ENCODE data around the gene SLC10A4.

Gene SLC10A4

GRCh38 chr4:48461000-48461399 is 22.1 kb upstream of the SLC10A4 start:
- Histone ChIP-seq H3K27me3 (replicated peaks; ENCODE audit: control insufficient read depth, insufficient read depth, low read length, poor library complexity, severe bottlenecking) (no peaks in the 10 kb centered on the region), H3K4me1 (ENCODE audit: control insufficient read depth, insufficient read depth, low read length, poor library complexity, severe bottlenecking) (no peaks in the 10 kb centered on the region), H3K9me3 (ENCODE audit: control insufficient read depth, low read length) (no peaks in the 10 kb centered on the region), H3K36me3 (ENCODE audit: control insufficient read depth, insufficient read depth, low read length) (no peaks in the 10 kb centered on the region), H3K4me3 (ENCODE audit: insufficient read depth, low read depth, low read length, poor library complexity, severe bottlenecking) (no peak overlapping the region), H3K27ac (ENCODE audit: insufficient read depth, low read length, poor library complexity, severe bottlenecking) (no peak overlapping the region)
- DNase-seq: no peak

- Histone ChIP-seq H3K36me3 (ENCODE audit: control insufficient read depth, insufficient read depth, low read length) (no peaks in the 10 kb centered on the region), H3K27ac (ENCODE audit: insufficient read depth, low read length, poor library complexity, severe bottlenecking) (no peak overlapping the region), H3K4me1 (ENCODE audit: control insufficient read depth, insufficient read depth, low read length, poor library complexity, severe bottlenecking) (no peaks in the 10 kb centered on the region), H3K4me3 (ENCODE audit: insufficient read depth, low read depth, low read length, poor library complexity, severe bottlenecking) (no peak overlapping the region), H3K27me3 (replicated peaks; ENCODE audit: control insufficient read depth, insufficient read depth, low read length, poor library complexity, severe bottlenecking) (no peaks in the 10 kb centered on the region), H3K9me3 (ENCODE audit: control insufficient read depth, low read length) (no peaks in the 10 kb centered on the region)
- DNase-seq: no peak
These were observed 20.8 kb upstream of the SLC10A4 start for GRCh38 chr4:48462363-48462762.

- no peak for DNase-seq
- Histone ChIP-seq H3K36me3 (ENCODE audit: control insufficient read depth, insufficient read depth, low read length) (no peaks in the 10 kb centered on the region), H3K4me3 (ENCODE audit: insufficient read depth, low read depth, low read length, poor library complexity, severe bottlenecking) (no peak overlapping the region), H3K27me3 (replicated peaks; ENCODE audit: control insufficient read depth, insufficient read depth, low read length, poor library complexity, severe bottlenecking) (no peaks in the 10 kb centered on the region), H3K27ac (ENCODE audit: insufficient read depth, low read length, poor library complexity, severe bottlenecking) (no peak overlapping the region), H3K4me1 (ENCODE audit: control insufficient read depth, insufficient read depth, low read length, poor library complexity, severe bottlenecking) (no peaks in the 10 kb centered on the region), H3K9me3 (ENCODE audit: control insufficient read depth, low read length) (no peaks in the 10 kb centered on the region)
These were observed 15.7 kb upstream of the SLC10A4 start for GRCh38 chr4:48467442-48467841.

GRCh38 chr4:48467891-48468290 is 15.3 kb upstream of the SLC10A4 start:
- no peaks in the 10 kb centered on the region for H3K36me3 ChIP-seq (ENCODE audit: control insufficient read depth, insufficient read depth, low read length)

GRCh38 chr4:48470137-48470536 is 13.0 kb upstream of the SLC10A4 start:
- Histone ChIP-seq H3K4me1 (ENCODE audit: control insufficient read depth, insufficient read depth, low read length, poor library complexity, severe bottlenecking) (no peaks in the 10 kb centered on the region), H3K27ac (ENCODE audit: insufficient read depth, low read length, poor library complexity, severe bottlenecking) (no peak overlapping the region)
- no peak for DNase-seq

More at GRCh38 chr4:48467891-48468290, 15.3 kb upstream of the SLC10A4 start:
- no peak overlapping the region for H3K4me3 ChIP-seq (ENCODE audit: insufficient read depth, low read depth, low read length, poor library complexity, severe bottlenecking)
- DNase-seq: no peak
- no peaks in the 10 kb centered on the region for H3K4me1 ChIP-seq (ENCODE audit: control insufficient read depth, insufficient read depth, low read length, poor library complexity, severe bottlenecking)
- H3K9me3 ChIP-seq (ENCODE audit: control insufficient read depth, low read length): no peaks in the 10 kb centered on the region
- no peaks in the 10 kb centered on the region for H3K27me3 ChIP-seq (replicated peaks; ENCODE audit: control insufficient read depth, insufficient read depth, low read length, poor library complexity, severe bottlenecking)
- no peak overlapping the region for H3K27ac ChIP-seq (ENCODE audit: insufficient read depth, low read length, poor library complexity, severe bottlenecking)

GRCh38 chr4:48470570-48470969 is 12.6 kb upstream of the SLC10A4 start:
- no peak for DNase-seq
- Histone ChIP-seq H3K27ac (ENCODE audit: insufficient read depth, low read length, poor library complexity, severe bottlenecking) (no peak overlapping the region), H3K36me3 (ENCODE audit: control insufficient read depth, insufficient read depth, low read length) (no peaks in the 10 kb centered on the region), H3K4me3 (ENCODE audit: insufficient read depth, low read depth, low read length, poor library complexity, severe bottlenecking) (no peak overlapping the region), H3K4me1 (ENCODE audit: control insufficient read depth, insufficient read depth, low read length, poor library complexity, severe bottlenecking) (no peaks in the 10 kb centered on the region), H3K27me3 (replicated peaks; ENCODE audit: control insufficient read depth, insufficient read depth, low read length, poor library complexity, severe bottlenecking) (no peaks in the 10 kb centered on the region), H3K9me3 (ENCODE audit: control insufficient read depth, low read length) (no peaks in the 10 kb centered on the region)

More at GRCh38 chr4:48470137-48470536, 13.0 kb upstream of the SLC10A4 start:
- Histone ChIP-seq H3K9me3 (ENCODE audit: control insufficient read depth, low read length) (no peaks in the 10 kb centered on the region), H3K4me3 (ENCODE audit: insufficient read depth, low read depth, low read length, poor library complexity, severe bottlenecking) (no peak overlapping the region), H3K27me3 (replicated peaks; ENCODE audit: control insufficient read depth, insufficient read depth, low read length, poor library complexity, severe bottlenecking) (no peaks in the 10 kb centered on the region), H3K36me3 (ENCODE audit: control insufficient read depth, insufficient read depth, low read length) (no peaks in the 10 kb centered on the region)

GRCh38 chr4:48472794-48473193 is 10.3 kb upstream of the SLC10A4 start:
- H3K36me3 ChIP-seq (ENCODE audit: control insufficient read depth, insufficient read depth, low read length): no peaks in the 10 kb centered on the region
- H3K27me3 ChIP-seq (replicated peaks; ENCODE audit: control insufficient read depth, insufficient read depth, low read length, poor library complexity, severe bottlenecking): no peaks in the 10 kb centered on the region
- H3K4me3 ChIP-seq (ENCODE audit: insufficient read depth, low read depth, low read length, poor library complexity, severe bottlenecking): no peak overlapping the region
- no peak for DNase-seq
- H3K27ac ChIP-seq (ENCODE audit: insufficient read depth, low read length, poor library complexity, severe bottlenecking): no peak overlapping the region
- no peaks in the 10 kb centered on the region for H3K4me1 ChIP-seq (ENCODE audit: control insufficient read depth, insufficient read depth, low read length, poor library complexity, severe bottlenecking)
- no peaks in the 10 kb centered on the region for H3K9me3 ChIP-seq (ENCODE audit: control insufficient read depth, low read length)

- H3K36me3 ChIP-seq (ENCODE audit: control insufficient read depth, insufficient read depth, low read length): no peaks in the 10 kb centered on the region
- H3K4me3 ChIP-seq (ENCODE audit: insufficient read depth, low read depth, low read length, poor library complexity, severe bottlenecking): no peak overlapping the region
- H3K4me1 ChIP-seq (ENCODE audit: control insufficient read depth, insufficient read depth, low read length, poor library complexity, severe bottlenecking): no peaks in the 10 kb centered on the region
- no peaks in the 10 kb centered on the region for H3K27me3 ChIP-seq (replicated peaks; ENCODE audit: control insufficient read depth, insufficient read depth, low read length, poor library complexity, severe bottlenecking)
- no peak for DNase-seq
- no peaks in the 10 kb centered on the region for H3K9me3 ChIP-seq (ENCODE audit: control insufficient read depth, low read length)
- no peak overlapping the region for H3K27ac ChIP-seq (ENCODE audit: insufficient read depth, low read length, poor library complexity, severe bottlenecking)
These were observed 7.4 kb upstream of the SLC10A4 start for GRCh38 chr4:48475770-48476169.

- H3K9me3 ChIP-seq (ENCODE audit: control insufficient read depth, low read length): no peaks in the 10 kb centered on the region
- no peak for DNase-seq
- no peak overlapping the region for H3K27ac ChIP-seq (ENCODE audit: insufficient read depth, low read length, poor library complexity, severe bottlenecking)
- peaks cover 3% of the 10 kb centered on the region for H3K27me3 ChIP-seq (replicated peaks; ENCODE audit: control insufficient read depth, insufficient read depth, low read length, poor library complexity, severe bottlenecking)
- H3K4me3 ChIP-seq (ENCODE audit: insufficient read depth, low read depth, low read length, poor library complexity, severe bottlenecking): no peak overlapping the region
- H3K36me3 ChIP-seq (ENCODE audit: control insufficient read depth, insufficient read depth, low read length): no peaks in the 10 kb centered on the region
- no peaks in the 10 kb centered on the region for H3K4me1 ChIP-seq (ENCODE audit: control insufficient read depth, insufficient read depth, low read length, poor library complexity, severe bottlenecking)
These were observed 4.9 kb upstream of the SLC10A4 start for GRCh38 chr4:48478273-48478672.

- H3K36me3 ChIP-seq (ENCODE audit: control insufficient read depth, insufficient read depth, low read length): no peaks in the 10 kb centered on the region
- DNase-seq: no peak
- no peak overlapping the region for H3K4me3 ChIP-seq (ENCODE audit: insufficient read depth, low read depth, low read length, poor library complexity, severe bottlenecking)
- peaks cover 7% of the 10 kb centered on the region for H3K4me1 ChIP-seq (ENCODE audit: control insufficient read depth, insufficient read depth, low read length, poor library complexity, severe bottlenecking)
- peaks cover 11% of the 10 kb centered on the region for H3K27me3 ChIP-seq (replicated peaks; ENCODE audit: control insufficient read depth, insufficient read depth, low read length, poor library complexity, severe bottlenecking)
- H3K9me3 ChIP-seq (ENCODE audit: control insufficient read depth, low read length): no peaks in the 10 kb centered on the region
- H3K27ac ChIP-seq (ENCODE audit: insufficient read depth, low read length, poor library complexity, severe bottlenecking): no peak overlapping the region
These were observed 1.6 kb upstream of the SLC10A4 start for GRCh38 chr4:48481581-48481980.

Data from effector memory CD4-positive, alpha-beta T cell (primary cell).